Bronchial epithelial cell (primary cell): ENCODE results near the gene PLA2G2F. TPM values are rescaled to one million over a fixed set of nuclear protein-coding genes. Genes with fewer than 3 reads are reported as not detected.

Experiments used
- DNase-seq: peaks from one replicate; pipeline ENCODE4 v3.0.0-alpha.2; 2010; ENCODE audit warnings: low read depth
- FAIRE-seq: peaks from 2 replicates; lab custom pipeline; 2011; peaks lifted over from hg19 to GRCh38; lab: Jason Lieb, UNC
- H3K27me3 ChIP-seq: 2 replicates; pipeline ENCODE4 v1.5.1; 2011; ENCODE audit warnings: low read length; ENCODE audit not compliant: control insufficient read depth, insufficient read depth
- H3K36me3 ChIP-seq: 2 replicates; pipeline ENCODE4 v1.5.1; 2011; ENCODE audit warnings: low read length; ENCODE audit not compliant: control insufficient read depth, insufficient read depth
- H3K4me3 ChIP-seq: 2 replicates; pipeline ENCODE4 v1.5.1; 2011; ENCODE audit warnings: mild to moderate bottlenecking, low read depth, low read length, control low read depth
- total RNA-seq: library from RNA; depleted of rRNA; stranded (reverse); fragments of >200 nt; gene quantifications from 2 replicates; pipeline ENCODE4 v1.2.1, GENCODE V29; 2014
- TF ChIP-seq, protein P1 (sequence below): IDR thresholded peaks from 2 replicates; pipeline ENCODE4 v1.5.1; 2011; ENCODE audit warnings: mild to moderate bottlenecking, moderate library complexity, low read length, control low read depth, inconsistent platforms; ENCODE audit not compliant: insufficient read depth, severe bottlenecking

PLA2G2F gene
- total RNA-seq, 1 donor from 2014 or later = not detected

DNA sequence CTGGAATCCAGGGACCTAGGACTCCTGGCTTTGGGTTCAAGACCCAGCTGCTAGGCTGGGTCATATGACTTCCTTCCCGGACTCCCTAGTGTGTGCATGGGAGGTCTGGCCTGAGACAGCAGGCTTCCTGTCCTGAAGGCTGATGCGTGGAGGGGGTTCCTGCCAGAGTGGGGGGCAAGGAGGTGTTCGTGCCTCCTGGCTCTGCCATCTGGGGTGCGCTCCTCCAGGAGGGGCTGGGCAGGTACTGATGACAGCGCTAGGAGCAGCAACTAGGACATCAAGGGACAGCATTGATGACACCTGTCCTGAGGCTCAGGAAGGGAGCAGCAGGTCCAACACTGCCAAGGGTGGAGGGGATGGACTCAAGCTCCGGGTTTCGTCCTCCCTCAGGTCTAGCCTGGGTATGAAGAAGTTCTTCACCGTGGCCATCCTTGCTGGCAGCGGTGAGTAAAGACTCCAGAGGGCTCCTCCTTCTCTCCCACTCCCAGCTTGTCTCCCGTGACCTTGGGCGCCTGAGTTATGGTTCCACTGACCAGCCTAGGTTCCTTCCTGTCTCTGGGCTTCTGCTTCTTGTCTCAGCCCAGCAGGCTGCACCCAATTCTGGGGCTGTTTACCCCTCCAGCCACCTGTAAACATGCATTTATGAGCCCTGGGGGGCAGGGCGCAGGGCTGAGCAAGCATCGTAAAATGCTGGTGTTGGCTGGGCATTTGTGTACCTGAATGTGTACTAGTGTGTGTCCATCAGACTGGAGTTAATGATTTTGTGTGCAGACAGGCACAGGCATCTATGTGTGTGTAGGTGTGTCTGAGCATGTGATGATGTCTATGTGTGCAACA lies 871 bp downstream of the PLA2G2F start:
- H3K4me3 ChIP-seq = no peak overlapping the region
- no peak for DNase-seq
- no peaks in the 10 kb centered on the region for H3K27me3 ChIP-seq
- TF ChIP-seq, protein P1, sequence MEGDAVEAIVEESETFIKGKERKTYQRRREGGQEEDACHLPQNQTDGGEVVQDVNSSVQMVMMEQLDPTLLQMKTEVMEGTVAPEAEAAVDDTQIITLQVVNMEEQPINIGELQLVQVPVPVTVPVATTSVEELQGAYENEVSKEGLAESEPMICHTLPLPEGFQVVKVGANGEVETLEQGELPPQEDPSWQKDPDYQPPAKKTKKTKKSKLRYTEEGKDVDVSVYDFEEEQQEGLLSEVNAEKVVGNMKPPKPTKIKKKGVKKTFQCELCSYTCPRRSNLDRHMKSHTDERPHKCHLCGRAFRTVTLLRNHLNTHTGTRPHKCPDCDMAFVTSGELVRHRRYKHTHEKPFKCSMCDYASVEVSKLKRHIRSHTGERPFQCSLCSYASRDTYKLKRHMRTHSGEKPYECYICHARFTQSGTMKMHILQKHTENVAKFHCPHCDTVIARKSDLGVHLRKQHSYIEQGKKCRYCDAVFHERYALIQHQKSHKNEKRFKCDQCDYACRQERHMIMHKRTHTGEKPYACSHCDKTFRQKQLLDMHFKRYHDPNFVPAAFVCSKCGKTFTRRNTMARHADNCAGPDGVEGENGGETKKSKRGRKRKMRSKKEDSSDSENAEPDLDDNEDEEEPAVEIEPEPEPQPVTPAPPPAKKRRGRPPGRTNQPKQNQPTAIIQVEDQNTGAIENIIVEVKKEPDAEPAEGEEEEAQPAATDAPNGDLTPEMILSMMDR = no peak
- FAIRE-seq = peak; percentile 66
- no peaks in the 10 kb centered on the region for H3K36me3 ChIP-seq

DNA sequence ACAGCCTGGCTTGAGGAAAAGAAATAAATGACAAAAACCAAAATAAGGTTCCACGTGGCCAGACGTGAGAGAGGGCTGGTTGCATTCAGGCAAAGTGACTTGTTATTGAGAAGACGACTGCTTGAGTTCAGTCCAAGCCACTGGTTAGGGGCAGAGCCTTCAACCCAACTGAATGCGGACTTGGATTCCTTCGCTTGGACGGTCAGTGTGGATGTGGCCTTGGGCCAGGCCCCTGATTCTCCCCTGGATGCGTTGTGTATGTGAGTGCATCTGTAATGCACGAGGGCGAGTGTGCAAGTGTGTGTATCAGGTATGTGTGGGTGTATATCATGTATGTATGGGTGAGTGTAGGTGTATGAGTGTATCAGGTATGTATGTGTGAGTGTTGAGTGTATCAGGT lies 1.9 kb downstream of the PLA2G2F start:
- no peaks in the 10 kb centered on the region for H3K27me3 ChIP-seq
- H3K36me3 ChIP-seq = no peaks in the 10 kb centered on the region
- FAIRE-seq = no peak
- TF ChIP-seq, protein P1 = no peak
- no peak for DNase-seq
- no peak overlapping the region for H3K4me3 ChIP-seq

DNA sequence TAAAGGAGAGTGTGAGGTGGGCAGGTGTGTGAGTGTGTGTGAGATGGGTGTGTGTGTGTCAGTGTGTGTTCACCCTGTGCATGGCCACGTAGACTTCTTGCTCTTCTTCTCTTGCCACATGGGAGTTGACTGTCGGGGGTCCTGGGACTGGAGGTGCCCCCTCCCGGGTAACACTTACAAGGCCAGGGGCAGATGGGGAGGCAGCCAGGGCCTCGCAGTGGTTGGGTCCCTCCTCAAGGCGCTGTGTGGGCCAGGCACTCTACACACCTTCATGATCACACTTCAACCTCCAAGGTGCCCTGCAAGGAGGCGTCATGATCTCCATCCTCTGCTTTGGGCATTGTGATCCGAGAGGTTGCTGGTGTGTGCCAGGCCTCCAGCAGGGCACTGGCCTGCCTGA lies 2.3 kb downstream of the PLA2G2F start:
- peak; percentile 90 for FAIRE-seq
- H3K4me3 ChIP-seq = no peak overlapping the region
- TF ChIP-seq, protein P1 = no peak

DNA sequence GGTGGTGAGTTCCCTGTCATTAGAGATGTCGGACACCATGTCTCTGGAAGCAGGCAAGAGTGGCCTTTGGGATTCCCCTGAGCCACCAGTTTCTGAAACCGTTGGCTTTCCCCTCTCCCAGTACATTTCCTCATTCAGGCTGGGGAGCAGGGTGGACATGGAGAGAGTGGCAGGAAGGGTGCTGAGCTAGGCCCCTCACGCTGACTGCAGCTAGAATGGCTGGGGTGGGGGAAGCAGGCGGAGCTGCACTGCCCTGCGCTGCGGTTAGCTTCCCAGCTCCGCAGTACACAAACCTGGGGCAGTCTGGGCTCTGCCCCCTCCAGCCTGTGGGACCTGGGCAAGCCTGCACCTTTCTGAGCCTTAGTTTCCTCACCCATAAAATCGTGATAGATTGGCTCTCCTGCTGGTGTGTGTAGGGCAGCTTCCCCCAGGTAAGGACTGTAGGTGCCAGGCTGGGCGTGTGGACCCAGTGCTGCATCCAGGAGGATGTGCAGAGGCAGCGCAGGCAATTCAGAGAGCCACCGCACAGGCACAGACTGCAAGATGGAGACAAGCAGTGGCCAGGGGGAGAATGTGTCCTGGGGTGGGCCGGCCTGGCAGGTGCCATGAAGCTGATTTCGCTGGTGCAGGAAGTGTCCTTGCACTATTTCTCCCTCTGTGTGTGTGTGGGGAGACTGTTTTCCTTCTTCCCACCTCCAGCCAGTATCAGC lies 3.0 kb downstream of the PLA2G2F start:
- H3K36me3 ChIP-seq = no peaks in the 10 kb centered on the region
- no peak for DNase-seq
- FAIRE-seq = no peak
- TF ChIP-seq, protein P1 = no peak
- no peaks in the 10 kb centered on the region for H3K27me3 ChIP-seq
- no peak overlapping the region for H3K4me3 ChIP-seq

More for the DNA sequence above, 2.3 kb downstream of the PLA2G2F start:
- no peak for DNase-seq
- Histone ChIP-seq H3K27me3 (no peaks in the 10 kb centered on the region), H3K36me3 (no peaks in the 10 kb centered on the region)

DNA sequence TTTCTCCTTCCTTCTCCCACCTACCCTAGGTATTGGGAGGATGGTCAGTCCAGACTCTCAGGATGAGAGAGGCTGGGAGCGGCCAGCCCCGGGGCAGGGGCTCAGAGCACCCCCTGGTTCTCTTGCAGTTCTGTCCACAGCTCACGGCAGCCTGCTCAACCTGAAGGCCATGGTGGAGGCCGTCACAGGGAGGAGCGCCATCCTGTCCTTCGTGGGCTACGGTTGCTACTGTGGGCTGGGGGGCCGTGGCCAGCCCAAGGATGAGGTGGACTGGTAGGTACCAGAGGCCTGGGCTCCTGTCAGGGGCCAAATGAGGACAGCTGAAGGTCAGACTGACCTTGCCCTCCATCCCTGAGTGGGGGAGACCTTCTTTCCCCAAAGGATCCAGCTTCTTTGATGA lies 4.2 kb downstream of the PLA2G2F start:
- DNase-seq (no peak), FAIRE-seq (no peak)
- Histone ChIP-seq H3K27me3 (no peaks in the 10 kb centered on the region), H3K4me3 (no peak overlapping the region), H3K36me3 (no peaks in the 10 kb centered on the region)
- TF ChIP-seq, protein P1 = no peak
